GM12891 (cell line): Measurements from ENCODE around the gene GPATCH8.

Experiments used
- POLR2A ChIP-seq: IDR thresholded peaks from 2 replicates; pipeline ENCODE4 v1.6.1; 2011; ENCODE audit warnings: low read depth, low read length, control low read depth
- SPI1 ChIP-seq: IDR thresholded peaks from 2 replicates; pipeline ENCODE4 v1.6.1; 2011; ENCODE audit warnings: low read depth, low read length, control low read depth

GRCh38 chr17:44348234-44348987, 154.8 kb downstream of the GPATCH8 start:
- TF ChIP-seq POLR2A (0 out of 2 replicates have a peak, but pooled peaks have one; percentile 45), SPI1 (peak; percentile 98)
